Panc1 (cell line): ENCODE data around the gene C22orf39.

Experiments used
- CTCF ChIP-seq: fragments of 450-650 bp; IDR thresholded peaks from 2 replicates; pipeline ENCODE4 v1.5.1; 2017; ENCODE audit warnings: mild to moderate bottlenecking
- POLR2AphosphoS5 ChIP-seq: IDR thresholded peaks from 2 replicates; pipeline ENCODE4 v1.6.1; 2012; ENCODE audit warnings: mild to moderate bottlenecking, low read depth, low read length, moderate library complexity
- REST ChIP-seq, 2 experiments: IDR thresholded peaks; 2 replicates each; pipeline ENCODE4 v1.6.1; 2011 to 2012; ENCODE audit warnings: low read depth in 2 of 2, control low read depth in 1 of 2, low read length in 1 of 2, mild to moderate bottlenecking in 1 of 2, moderate library complexity in 1 of 2; ENCODE audit not compliant: insufficient read depth in 1 of 2
- SIN3A ChIP-seq: IDR thresholded peaks from 2 replicates; pipeline ENCODE4 v1.6.1; 2012; ENCODE audit warnings: low read depth, mild to moderate bottlenecking, low read length, moderate library complexity, borderline replicate concordance; ENCODE audit not compliant: insufficient read depth
- TCF7L2 ChIP-seq: IDR thresholded peaks from 2 replicates; pipeline ENCODE4 v1.6.1; 2011; ENCODE audit warnings: mild to moderate bottlenecking, low read depth, low read length, inconsistent platforms

GRCh38 chr22:19400881-19401280 is 46.6 kb downstream of the C22orf39 start:
- no peak for TF ChIP-seq CTCF
- no peak for TF ChIP-seq POLR2AphosphoS5
- TF ChIP-seq REST (IDR thresholded peaks at IDR 0.05; ENCODE audit: insufficient read depth in 1 of 2, low read depth in 2 of 2, low read length in 1 of 2) = no peak
- no peak for TF ChIP-seq SIN3A
- TF ChIP-seq TCF7L2 = no peak
